ENCODE data around the gene DBP. TPM values are rescaled to one million over a fixed set of nuclear protein-coding genes. Genes with fewer than 3 reads are reported as not detected.
A peak's percentile ranks its signal among the peaks of the same experiment; 100 is the strongest.

The DBP gene
- total and polyA plus RNA-seq, 11 donors, result 1.4 to 34.2 (median 11.6) TPM

DNA sequence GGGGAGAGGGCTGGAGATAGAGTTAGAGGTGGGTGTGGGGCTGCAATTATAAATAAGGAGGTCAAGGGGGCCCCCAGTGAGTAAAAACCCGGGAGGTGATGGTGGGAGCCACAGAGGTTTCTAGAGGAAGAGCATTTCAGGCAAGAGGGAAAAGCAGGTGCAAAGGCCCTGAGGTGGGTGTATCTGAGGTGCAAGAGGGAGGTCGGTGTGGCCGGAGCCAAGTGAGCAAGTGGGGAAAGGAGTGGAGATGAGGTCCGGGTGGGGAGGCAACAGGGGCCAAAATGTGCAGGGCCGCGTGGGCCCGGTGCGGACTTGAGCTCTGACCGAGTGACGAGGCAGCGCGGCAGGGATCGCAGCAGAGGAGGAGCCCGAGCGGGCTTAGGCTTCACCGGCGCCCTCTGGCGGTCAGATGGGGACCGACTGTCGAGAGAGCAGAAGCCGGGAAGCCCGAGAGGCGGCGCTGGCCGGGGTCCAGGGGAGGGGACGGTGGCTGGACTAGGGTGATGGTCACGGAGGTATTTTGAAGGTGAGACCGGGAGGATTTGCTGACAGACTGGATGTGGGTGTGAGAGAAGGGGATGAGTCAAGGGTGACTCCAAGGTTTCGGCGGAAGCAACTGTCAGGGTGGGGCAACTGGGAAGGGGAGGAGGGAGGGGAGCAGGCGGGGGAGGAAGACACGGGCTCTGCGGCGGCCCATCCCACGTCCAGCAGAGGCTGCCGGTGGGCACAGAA lies 48.3 kb downstream of the DBP start:
- WGBS, 4 donors, result 4 to 5% (median 5%) methylated on average over 35 to 36 of the region's 36 CpGs
- intact Hi-C loops (cut with DNase I), result loop anchor here in 9 of 10 donors (5.0 to 10.0 kb wide), 11 partner anchors 82 to 324 kb away; partner anchors contain the start of genes GRIN2D (in 2 of the 9), KDELR1 (in 2 of the 9), EMP3 (in 1 of the 9) and ZNF114 (in 1 of the 9)

DNA sequence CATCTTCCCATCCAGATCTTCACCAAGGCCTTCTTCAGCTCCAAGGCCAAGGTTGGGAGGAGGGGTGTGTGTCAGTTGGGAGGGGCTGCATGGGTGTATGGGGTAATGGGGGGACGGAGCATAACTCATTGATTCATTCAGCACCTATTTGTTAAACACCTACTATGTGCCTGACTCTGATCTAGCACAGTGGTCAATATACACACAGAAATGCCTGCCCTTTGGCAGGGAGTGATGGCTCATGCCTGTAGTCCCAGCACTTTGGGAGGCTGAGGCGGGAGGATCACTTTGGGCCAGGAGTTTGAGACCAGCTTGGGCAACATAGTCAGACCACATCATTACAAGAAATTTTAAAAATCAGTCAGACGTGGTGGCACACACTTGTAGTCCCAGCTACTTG lies 49.8 kb downstream of the DBP start:
- peaks cover 0 to 27% (median 7%) of the 10 kb centered on the region in 12 donors for H3K4me1 ChIP-seq
- no peak overlapping the region for H3K27ac ChIP-seq
- no peaks in the 10 kb centered on the region for H3K9me3 ChIP-seq
- WGBS, 4 donors, result 90 to 100% (median 91%) methylated on average over 2 to 3 of the region's 3 CpGs
- H3K27me3 ChIP-seq, result no peaks in the 10 kb centered on the region
- no peak for TF ChIP-seq POLR2A (IDR thresholded peaks at IDR 0.05)
- TF ChIP-seq CTCF (IDR thresholded peaks at IDR 0.05), result no peak
- no peak for ATAC-seq
- H3K4me3 ChIP-seq, result no peak overlapping the region
- intact Hi-C loops (cut with DNase I), result loop anchor here in 9 of 10 donors (5.0 to 10.0 kb wide), 11 partner anchors 80 to 323 kb away; partner anchors contain the start of genes GRIN2D (in 2 of the 9), KDELR1 (in 2 of the 9), EMP3 (in 1 of the 9) and ZNF114 (in 1 of the 9)
- DNase-seq, result no peak
- H3K36me3 ChIP-seq, result no peaks in the 10 kb centered on the region

More for the DNA sequence above, 48.3 kb downstream of the DBP start:
- peak overlapping the region in 3 of 12 donors; percentile 13 to 35 (median 17) for H3K27ac ChIP-seq
- H3K4me1 ChIP-seq, result peaks cover 0 to 19% (median 4%) of the 10 kb centered on the region in 12 donors
- TF ChIP-seq CTCF (IDR thresholded peaks at IDR 0.05), result peak; percentile 86 to 97 (median 92)
- TF ChIP-seq POLR2A (IDR thresholded peaks at IDR 0.05), result peak in 1 of 2 donors; percentile 20
- H3K4me3 ChIP-seq, result peak overlapping the region in 11 of 12 donors; percentile 17 to 53 (median 42)
- no peaks in the 10 kb centered on the region for H3K27me3 ChIP-seq
- ATAC-seq (peak; percentile 64 to 90 (median 86)), DNase-seq (peak; percentile 87 to 96 (median 91))
- H3K36me3 ChIP-seq, result no peaks in the 10 kb centered on the region
- H3K9me3 ChIP-seq, result no peaks in the 10 kb centered on the region

- peaks cover 0 to 14% (median 5%) of the 10 kb centered on the region in 12 donors for H3K4me1 ChIP-seq
- no peaks in the 10 kb centered on the region for H3K27me3 ChIP-seq
- no peaks in the 10 kb centered on the region for H3K9me3 ChIP-seq
- DNase-seq, result no peak
- intact Hi-C loops (cut with DNase I), result loop anchor here (5.0 to 10.0 kb wide), 9 partner anchors 70 to 317 kb away; partner anchors contain the start of genes LMTK3 (in 3 of the 10), EMP3 (in 1 of the 10), GRIN2D (in 1 of the 10) and KDELR1 (in 1 of the 10)
- WGBS, 4 donors, result 83 to 89% (median 88%) methylated on average over 2 of the region's 2 CpGs
- TF ChIP-seq CTCF (IDR thresholded peaks at IDR 0.05), result no peak
- no peak for TF ChIP-seq POLR2A (IDR thresholded peaks at IDR 0.05)
- H3K4me3 ChIP-seq, result no peak overlapping the region
- no peaks in the 10 kb centered on the region for H3K36me3 ChIP-seq
- ATAC-seq, result no peak
- H3K27ac ChIP-seq, result no peak overlapping the region
Measured at GRCh38 chr19:48582168-48582567, 55.0 kb downstream of the DBP start.

Other genes starting within 250 kb of the DBP start
- gene KDELR1, start 245.8 kb downstream of the DBP start, total RNA-seq, result 100 to 1,000 TPM in 1 of 9 donors, 10 to 100 TPM in 8; 64.5 to 109 (median 79.1) TPM
- 100 to 1,000 TPM in 1 of 2 donors, 10 to 100 TPM in 1; 60.0 to 113 TPM for gene KDELR1, start 245.8 kb downstream of the DBP start, polyA plus RNA-seq
- 1 to 10 TPM in 1 of 9 donors, under 1 TPM in 8; 0.14 to 1.6 (median 0.19) TPM for gene GRIN2D, start 243.7 kb downstream of the DBP start, total RNA-seq
- gene GRIN2D, start 243.7 kb downstream of the DBP start, polyA plus RNA-seq, result under 1 TPM; 0.15 to 0.25 TPM
- 10 to 100 TPM; 13.9 to 24.7 (median 19.0) TPM for gene GRWD1, start 191.4 kb downstream of the DBP start, total RNA-seq
- gene GRWD1, start 191.4 kb downstream of the DBP start, polyA plus RNA-seq, result 10 to 100 TPM in 1 of 2 donors, 1 to 10 TPM in 1; 5.1 to 35.4 TPM
- 1 to 10 TPM in 1 of 9 donors, under 1 TPM in 8; 0.20 to 2.0 (median 0.40) TPM for gene KCNJ14, start 181.8 kb downstream of the DBP start, total RNA-seq
- under 1 TPM; 0.23 to 0.83 TPM for gene KCNJ14, start 181.8 kb downstream of the DBP start, polyA plus RNA-seq
- 10 to 100 TPM; 12.3 to 47.3 (median 31.0) TPM for gene CYTH2, start 168.0 kb downstream of the DBP start, total RNA-seq
- gene CYTH2, start 168.0 kb downstream of the DBP start, polyA plus RNA-seq, result 10 to 100 TPM; 21.0 to 55.3 TPM
- 1 to 10 TPM in 6 of 9 donors, under 1 TPM in 3; 0.50 to 1.9 (median 1.4) TPM for gene LMTK3, start 125.5 kb downstream of the DBP start, total RNA-seq
- under 1 TPM; 0.19 to 0.99 TPM for gene LMTK3, start 125.5 kb downstream of the DBP start, polyA plus RNA-seq
- gene SULT2B1, start 85.2 kb downstream of the DBP start, total RNA-seq, result under 1 TPM in 1 of 9 donors, not detected in 8; 0.45 TPM
- gene SULT2B1, start 85.2 kb downstream of the DBP start, polyA plus RNA-seq, result under 1 TPM in 1 of 2 donors, not detected in 1; 0.19 TPM
- gene SPACA4, start 30.6 kb downstream of the DBP start, total RNA-seq, result not detected
- not detected for gene SPACA4, start 30.6 kb downstream of the DBP start, polyA plus RNA-seq
- gene FAM83E, start 22.3 kb downstream of the DBP start, total RNA-seq, result not detected
- gene FAM83E, start 22.3 kb downstream of the DBP start, polyA plus RNA-seq, result under 1 TPM in 1 of 2 donors, not detected in 1; 0.14 TPM
- 100 to 1,000 TPM; 470 to 877 (median 692) TPM for gene RPL18, start 18.2 kb downstream of the DBP start, total RNA-seq
- 1,000 to 10,000 TPM; 1,040 to 1,773 TPM for gene RPL18, start 18.2 kb downstream of the DBP start, polyA plus RNA-seq
- gene SPHK2, start 17.9 kb downstream of the DBP start, total RNA-seq, result 10 to 100 TPM in 2 of 9 donors, 1 to 10 TPM in 7; 5.6 to 13.1 (median 8.6) TPM
- gene SPHK2, start 17.9 kb downstream of the DBP start, polyA plus RNA-seq, result 10 to 100 TPM; 10.3 to 11.0 TPM
- gene CA11, start 8.8 kb upstream of the DBP start, total RNA-seq, result 10 to 100 TPM in 1 of 9 donors, 1 to 10 TPM in 8; 2.2 to 14.6 (median 5.8) TPM
- gene CA11, start 8.8 kb upstream of the DBP start, polyA plus RNA-seq, result 10 to 100 TPM in 1 of 2 donors, 1 to 10 TPM in 1; 3.4 to 14.8 TPM
- gene NTN5, start 35.6 kb upstream of the DBP start, total RNA-seq, result under 1 TPM in 3 of 9 donors, not detected in 6; 0.12 to 0.42 (median 0.20) TPM
- gene NTN5, start 35.6 kb upstream of the DBP start, polyA plus RNA-seq, result under 1 TPM in 1 of 2 donors, not detected in 1; 0.11 TPM
- under 1 TPM in 1 of 9 donors, not detected in 8; 0.14 TPM for gene FUT2, start 58.6 kb upstream of the DBP start, total RNA-seq
- gene FUT2, start 58.6 kb upstream of the DBP start, polyA plus RNA-seq, result under 1 TPM in 1 of 2 donors, not detected in 1; 0.19 TPM
- gene MAMSTR, start 82.3 kb upstream of the DBP start, total RNA-seq, result 1 to 10 TPM in 7 of 9 donors, under 1 TPM in 2; 0.65 to 5.5 (median 1.7) TPM
- 1 to 10 TPM; 2.0 to 3.7 TPM for gene MAMSTR, start 82.3 kb upstream of the DBP start, polyA plus RNA-seq
- 10 to 100 TPM; 10.0 to 28.1 (median 15.3) TPM for gene RASIP1, start 103.2 kb upstream of the DBP start, total RNA-seq
- gene RASIP1, start 103.2 kb upstream of the DBP start, polyA plus RNA-seq, result 10 to 100 TPM; 14.6 to 15.7 TPM
- under 1 TPM; 0.13 to 0.56 (median 0.42) TPM for gene IZUMO1, start 109.5 kb upstream of the DBP start, total RNA-seq
- gene IZUMO1, start 109.5 kb upstream of the DBP start, polyA plus RNA-seq, result under 1 TPM; 0.53 to 0.93 TPM
- gene FUT1, start 115.3 kb upstream of the DBP start, total RNA-seq, result 1 to 10 TPM; 1.8 to 6.2 (median 2.7) TPM
- gene FUT1, start 115.3 kb upstream of the DBP start, polyA plus RNA-seq, result 1 to 10 TPM; 2.3 to 3.0 TPM
- not detected for gene FGF21, start 118.1 kb upstream of the DBP start, total RNA-seq
- not detected for gene FGF21, start 118.1 kb upstream of the DBP start, polyA plus RNA-seq
- 100 to 1,000 TPM in 1 of 9 donors, 10 to 100 TPM in 8; 39.8 to 103 (median 61.7) TPM for gene BCAT2, start 173.7 kb upstream of the DBP start, total RNA-seq
- 10 to 100 TPM; 62.5 to 84.7 TPM for gene BCAT2, start 173.7 kb upstream of the DBP start, polyA plus RNA-seq
- 1 to 10 TPM in 8 of 9 donors, not detected in 1; 1.2 to 5.4 (median 3.3) TPM for gene HSD17B14, start 199.1 kb upstream of the DBP start, total RNA-seq
- gene HSD17B14, start 199.1 kb upstream of the DBP start, polyA plus RNA-seq, result 1 to 10 TPM; 1.6 to 2.7 TPM
- gene PLEKHA4, start 231.2 kb upstream of the DBP start, total RNA-seq, result 10 to 100 TPM in 8 of 9 donors, 1 to 10 TPM in 1; 7.5 to 66.9 (median 24.8) TPM
- gene PLEKHA4, start 231.2 kb upstream of the DBP start, polyA plus RNA-seq, result 10 to 100 TPM; 28.6 to 32.0 TPM
- 10 to 100 TPM; 51.7 to 88.2 (median 62.6) TPM for gene PPP1R15A, start 235.0 kb upstream of the DBP start, total RNA-seq
- 100 to 1,000 TPM in 1 of 2 donors, 10 to 100 TPM in 1; 86.6 to 181 TPM for gene PPP1R15A, start 235.0 kb upstream of the DBP start, polyA plus RNA-seq